GM18508 (cell line): ENCODE measurements around the gene GRIK2.

Experiments
- ATAC-seq: cut with Tn5 transposase; IDR thresholded peaks from one replicate; pipeline ENCODE4 v1.9.1; 2021; ENCODE audit warnings: moderate number of reproducible peaks; ENCODE audit not compliant: insufficient read depth, unreplicated experiment

Gene GRIK2

GRCh38 chr6:101758368-101758767 is 364.9 kb downstream of the GRIK2 start:
- ATAC-seq, result no peak

GRCh38 chr6:101760843-101761621 is 367.5 kb downstream of the GRIK2 start:
- no peak for ATAC-seq

- no peak for ATAC-seq
These were observed 369.3 kb downstream of the GRIK2 start for GRCh38 chr6:101762851-101763250.

GRCh38 chr6:101765281-101765680 is 371.8 kb downstream of the GRIK2 start:
- ATAC-seq, result no peak

GRCh38 chr6:101770116-101770515 is 376.6 kb downstream of the GRIK2 start:
- ATAC-seq, result no peak

- ATAC-seq, result no peak
These were observed 383.4 kb downstream of the GRIK2 start for GRCh38 chr6:101776919-101777350.

- ATAC-seq, result no peak
These were observed 384.1 kb downstream of the GRIK2 start for GRCh38 chr6:101777646-101778045.

GRCh38 chr6:101779051-101779844 is 385.7 kb downstream of the GRIK2 start:
- no peak for ATAC-seq

GRCh38 chr6:101783287-101783686 is 389.8 kb downstream of the GRIK2 start:
- no peak for ATAC-seq

GRCh38 chr6:101784094-101784493 is 390.6 kb downstream of the GRIK2 start:
- no peak for ATAC-seq

- no peak for ATAC-seq
These were observed 406.0 kb downstream of the GRIK2 start for GRCh38 chr6:101799531-101799930.

- ATAC-seq, result no peak
These were observed 407.1 kb downstream of the GRIK2 start for GRCh38 chr6:101800598-101800997.

GRCh38 chr6:101803136-101803535 is 409.6 kb downstream of the GRIK2 start:
- no peak for ATAC-seq

GRCh38 chr6:101806241-101806640 is 412.7 kb downstream of the GRIK2 start:
- ATAC-seq, result no peak

- ATAC-seq, result no peak
These were observed 417.6 kb downstream of the GRIK2 start for GRCh38 chr6:101811108-101811507.

GRCh38 chr6:101816716-101817115 is 423.2 kb downstream of the GRIK2 start:
- no peak for ATAC-seq

GRCh38 chr6:101818051-101818450 is 424.5 kb downstream of the GRIK2 start:
- ATAC-seq, result no peak

- ATAC-seq, result no peak
These were observed 431.2 kb downstream of the GRIK2 start for GRCh38 chr6:101824551-101825345.

- ATAC-seq, result no peak
These were observed 432.8 kb downstream of the GRIK2 start for GRCh38 chr6:101826269-101826668.

GRCh38 chr6:101826678-101827077 is 433.2 kb downstream of the GRIK2 start:
- no peak for ATAC-seq
